Hematopoietic multipotent progenitor cell treated with erythropoietin and hydrocortisone succinate and interleukin-3 and kit ligand, for 4 days (in vitro differentiated cells): ENCODE results near the gene KCNN1.
A peak's percentile ranks its signal among the peaks of the same experiment; 100 is the strongest.
"Not testable (repeated sequence)": the region's sequence is repeated elsewhere in the genome, so short reads cannot be mapped to it uniquely, and the experiment has no call there.

Source experiments
- DNase-seq: peaks from one replicate; pipeline ENCODE4 v3.0.0-alpha.2; 2015

Gene KCNN1

DNA sequence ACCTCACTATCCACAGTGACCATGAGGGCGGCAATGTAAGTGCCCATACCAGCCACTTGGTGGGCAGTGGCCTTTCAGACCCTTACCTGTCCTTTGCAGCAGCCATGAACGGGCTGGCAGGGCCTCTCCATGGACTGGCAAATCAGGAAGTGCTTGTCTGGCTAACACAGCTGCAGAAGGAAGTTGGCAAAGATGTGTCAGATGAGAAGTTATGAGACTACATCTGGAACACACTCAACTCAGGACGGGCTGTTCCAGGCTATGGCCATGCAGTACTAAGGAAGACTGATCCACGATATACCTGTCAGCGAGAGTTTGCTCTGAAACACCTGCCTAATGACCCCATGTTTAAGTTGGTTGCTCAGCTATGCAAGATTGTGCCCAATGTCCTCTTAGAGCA lies 64.5 kb downstream of the KCNN1 start:
- peak; percentile 53 for DNase-seq

DNA sequence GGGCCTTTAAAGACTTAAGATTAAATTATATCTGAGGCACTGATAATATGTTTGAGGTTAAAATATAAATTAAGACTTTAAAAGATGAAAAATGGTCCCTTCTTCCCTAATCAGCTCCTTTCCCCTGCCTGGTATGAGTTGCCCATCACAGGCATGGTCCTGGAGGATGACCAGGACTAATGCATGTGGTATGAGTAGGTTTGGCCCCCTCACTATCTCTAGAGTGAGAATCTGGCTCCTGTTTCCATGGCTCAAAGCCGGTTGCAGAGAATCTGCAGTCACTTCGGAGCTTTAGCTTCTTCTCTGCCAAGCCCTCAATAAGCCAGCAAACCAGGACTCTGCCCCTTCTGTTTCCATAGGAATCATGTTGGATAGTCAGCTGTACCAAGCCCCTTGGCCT lies 65.2 kb downstream of the KCNN1 start:
- DNase-seq = not testable (repeated sequence)

DNA sequence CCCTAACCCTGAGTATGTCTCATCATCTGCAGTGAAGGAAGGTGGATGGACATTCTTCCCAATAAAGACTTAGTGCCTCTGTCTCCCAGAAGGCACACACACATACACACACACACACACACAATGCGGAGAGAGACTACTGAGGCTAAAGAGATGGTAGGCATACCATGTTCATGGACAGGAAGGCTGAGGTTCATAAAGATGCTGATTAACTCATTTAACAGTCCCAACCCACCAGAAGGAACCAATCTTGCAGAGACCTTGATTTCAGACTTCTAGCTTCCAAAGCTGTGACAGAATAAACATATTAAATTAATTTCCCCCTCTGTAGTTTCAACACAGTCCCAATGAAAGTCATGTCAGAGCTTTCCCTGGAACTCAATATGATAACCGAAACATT lies 74.1 kb downstream of the KCNN1 start:
- no peak for DNase-seq

DNA sequence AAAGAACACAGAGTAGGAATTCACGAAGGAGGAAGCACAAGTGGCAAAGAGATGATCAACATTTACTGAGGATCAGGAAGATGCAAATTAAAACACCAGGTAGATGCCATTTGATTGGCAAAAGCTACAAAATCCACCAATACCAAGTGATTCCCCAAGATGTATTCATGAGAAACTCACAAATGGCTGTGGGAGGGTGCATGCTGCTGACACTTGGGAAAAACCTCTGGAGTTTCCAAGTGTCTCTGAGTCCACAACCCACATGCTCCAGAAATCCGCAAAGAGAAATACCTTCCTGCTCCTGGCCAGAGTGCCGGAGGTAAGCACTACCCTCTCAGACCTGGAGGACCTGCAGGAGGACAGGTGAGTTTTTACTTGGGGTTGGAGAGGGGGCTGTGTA lies 76.8 kb downstream of the KCNN1 start:
- no peak for DNase-seq

DNA sequence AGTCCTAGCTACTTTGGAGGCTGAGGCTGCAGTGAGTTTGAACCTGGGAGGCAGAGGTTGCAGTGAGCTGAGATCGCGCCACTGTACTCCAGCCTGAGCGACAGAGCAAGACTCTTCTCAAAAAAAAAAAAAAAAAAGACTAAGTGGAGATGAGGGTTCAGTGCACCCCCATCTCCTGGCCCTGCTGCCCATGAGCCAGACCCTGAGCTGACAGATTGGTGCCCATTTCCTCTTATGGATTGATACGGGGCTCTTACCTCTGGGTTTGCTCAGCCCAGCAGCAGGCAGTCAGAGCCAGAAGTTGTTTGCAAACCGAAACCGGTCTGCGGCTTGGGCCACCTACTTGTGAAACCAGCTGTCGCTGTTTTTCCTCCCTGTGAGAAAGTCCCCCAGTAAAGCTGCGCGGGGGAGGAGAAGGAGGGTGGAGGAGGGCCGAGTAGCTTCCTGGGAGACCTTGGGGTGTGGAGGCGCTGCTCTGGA lies 78.0 kb downstream of the KCNN1 start:
- peak; percentile 87 for DNase-seq

DNA sequence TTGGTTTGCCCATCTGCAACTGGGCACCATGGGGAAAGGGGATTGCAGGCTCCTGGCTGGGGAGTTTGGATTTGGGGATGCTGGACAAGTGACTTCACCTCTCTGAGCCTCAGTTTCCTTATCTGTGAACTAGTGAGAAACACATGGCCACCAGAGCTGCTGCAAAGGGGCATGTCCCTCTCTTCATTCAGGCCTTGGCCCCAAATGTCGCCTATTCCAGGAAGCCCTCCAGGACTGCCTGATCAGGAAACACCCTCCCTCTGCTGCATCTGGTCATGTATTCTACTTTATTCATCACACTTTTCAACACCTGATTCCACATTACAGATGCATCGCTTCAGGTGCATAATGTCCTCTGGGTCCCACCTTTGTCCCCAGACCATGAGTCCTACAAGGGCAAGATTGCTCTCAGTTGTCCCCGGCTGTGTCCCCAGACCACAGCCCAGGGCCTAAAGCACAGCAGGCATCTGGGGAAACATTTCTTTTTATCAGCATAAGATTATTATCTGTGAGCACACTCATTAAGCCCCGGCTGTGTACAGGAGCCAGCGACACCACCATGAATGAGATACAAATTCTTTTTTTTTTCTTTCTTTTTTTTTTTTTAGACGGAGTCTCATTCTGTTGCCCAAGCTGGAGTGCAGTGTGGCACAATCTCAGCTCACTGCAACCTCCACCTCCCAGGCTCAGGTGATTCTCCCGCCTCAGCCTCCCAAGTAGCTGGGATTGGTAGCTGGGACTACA lies 78.6 kb downstream of the KCNN1 start:
- no peak for DNase-seq

DNA sequence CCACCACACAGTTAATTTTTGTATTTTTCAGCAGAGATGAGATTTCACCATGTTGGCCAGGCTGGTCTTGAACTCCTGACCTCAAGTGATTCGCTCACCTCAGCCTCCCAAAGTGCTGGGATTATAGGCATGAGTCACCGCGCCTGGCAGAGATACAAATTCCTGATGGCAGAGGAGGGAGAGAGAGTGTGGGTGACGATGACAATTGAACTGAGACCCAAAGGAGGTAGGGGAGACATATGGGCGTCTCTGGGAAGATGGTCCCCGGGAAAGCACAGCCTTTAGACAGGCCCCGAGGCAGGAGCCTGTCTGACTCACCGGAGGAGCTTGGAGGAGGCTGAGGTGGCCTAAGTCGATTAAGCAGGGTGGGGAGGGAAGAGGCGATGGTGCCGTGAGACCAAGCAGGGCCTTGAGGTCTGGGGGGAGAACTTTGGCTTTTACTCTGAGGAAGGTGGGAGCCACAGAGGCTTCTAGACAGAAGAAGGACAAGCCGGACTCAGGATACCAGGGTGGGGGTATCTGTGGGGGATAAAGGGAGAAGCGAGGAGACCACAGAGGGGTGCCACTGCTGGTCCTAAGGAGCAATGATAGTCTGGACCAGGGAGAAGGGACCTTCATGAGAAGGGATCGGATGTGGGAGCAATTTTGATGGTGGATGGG lies 79.3 kb downstream of the KCNN1 start:
- DNase-seq = no peak

DNA sequence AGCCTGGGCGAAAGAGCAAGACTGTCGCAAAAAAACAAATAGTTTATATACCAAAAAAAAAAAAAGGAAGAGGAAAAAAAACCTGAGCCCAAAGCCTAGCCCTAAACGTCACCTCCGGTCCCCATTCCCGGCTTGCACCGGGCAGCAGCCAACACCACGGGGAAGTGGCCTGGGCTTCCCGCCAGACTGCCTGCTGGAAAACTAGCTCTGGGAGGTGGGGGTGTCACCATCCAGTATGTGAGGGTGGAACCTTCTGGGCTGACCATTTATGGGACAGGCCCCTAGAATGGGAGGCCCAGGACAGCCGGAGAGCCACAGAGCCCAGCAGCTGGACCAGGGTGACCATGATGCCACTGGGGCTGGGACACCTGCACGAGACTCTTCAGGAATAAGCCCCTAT lies 82.5 kb downstream of the KCNN1 start:
- no peak for DNase-seq
